Astrocyte (in vitro differentiated cells and primary cell): Measurements from ENCODE around the gene DIAPH3. TPM values are rescaled to one million over a fixed set of nuclear protein-coding genes. Genes with fewer than 3 reads are reported as not detected.

Source experiments
- DNase-seq: peaks from one replicate; pipeline ENCODE4 v3.0.0-alpha.2; 2010; ENCODE audit warnings: low read depth
- FAIRE-seq: peaks from 2 replicates; lab custom pipeline; 2011; peaks lifted over from hg19 to GRCh38; lab: Jason Lieb, UNC
- H2AFZ ChIP-seq: 2 replicates; pipeline ENCODE4 v1.6.0; 2012; ENCODE audit warnings: low read depth, low read length, inconsistent platforms
- H3K27ac ChIP-seq: 2 replicates; pipeline ENCODE4 v1.5.1; 2011; ENCODE audit warnings: low read depth, low read length, inconsistent platforms
- H3K27me3 ChIP-seq: 2 replicates; pipeline ENCODE4 v1.6.0; 2011; ENCODE audit warnings: low read length, inconsistent platforms; ENCODE audit not compliant: insufficient read depth
- H3K36me3 ChIP-seq: 2 replicates; pipeline ENCODE4 v1.5.1; 2011; ENCODE audit warnings: low read length, inconsistent platforms; ENCODE audit not compliant: insufficient read depth
- H3K4me1 ChIP-seq: 2 replicates; pipeline ENCODE4 v1.5.1; 2011; ENCODE audit warnings: low read length, inconsistent platforms; ENCODE audit not compliant: insufficient read depth
- H3K4me2 ChIP-seq: 2 replicates; pipeline ENCODE4 v1.6.0; 2012; ENCODE audit warnings: low read length, inconsistent platforms
- H3K4me3 ChIP-seq: 2 replicates; pipeline ENCODE4 v1.5.1; 2011; ENCODE audit warnings: low read depth, mild to moderate bottlenecking, low read length, inconsistent platforms; ENCODE audit not compliant: insufficient read depth
- H3K79me2 ChIP-seq: 2 replicates; pipeline ENCODE4 v1.6.0; 2012; ENCODE audit warnings: mild to moderate bottlenecking, low read length, inconsistent platforms; ENCODE audit not compliant: insufficient read depth
- H3K9ac ChIP-seq: 2 replicates; pipeline ENCODE4 v1.6.0; 2012; ENCODE audit warnings: mild to moderate bottlenecking, low read length, inconsistent platforms
- H3K9me3 ChIP-seq: 2 replicates; pipeline ENCODE4 v1.5.1; 2012; ENCODE audit warnings: low read depth, mild to moderate bottlenecking, low read length, inconsistent platforms; ENCODE audit not compliant: insufficient read depth
- H4K20me1 ChIP-seq: 2 replicates; pipeline ENCODE4 v1.6.0; 2012; ENCODE audit warnings: low read length, inconsistent platforms; ENCODE audit not compliant: insufficient read depth
- H3K27ac Mint-ChIP-seq: one replicate; pipeline ENCODE4 v1.8.0; 2021; ENCODE audit warnings: mild to moderate bottlenecking, mixed read lengths; ENCODE audit not compliant: unreplicated experiment
- H3K27me3 Mint-ChIP-seq: one replicate; pipeline ENCODE4 v1.8.0; 2021; ENCODE audit warnings: low read depth, mixed read lengths; ENCODE audit not compliant: unreplicated experiment
- H3K36me3 Mint-ChIP-seq: one replicate; pipeline ENCODE4 v1.8.0; 2021; ENCODE audit warnings: low read depth, mixed read lengths; ENCODE audit not compliant: unreplicated experiment
- H3K4me1 Mint-ChIP-seq: one replicate; pipeline ENCODE4 v1.8.0; 2021; ENCODE audit warnings: low read depth, mixed read lengths; ENCODE audit not compliant: unreplicated experiment
- H3K4me3 Mint-ChIP-seq: one replicate; pipeline ENCODE4 v1.8.0; 2021; ENCODE audit warnings: mild to moderate bottlenecking, moderate library complexity, mixed read lengths; ENCODE audit not compliant: unreplicated experiment
- H3K9me3 Mint-ChIP-seq: one replicate; pipeline ENCODE4 v1.8.0; 2021; ENCODE audit warnings: mild to moderate bottlenecking, mixed read lengths; ENCODE audit not compliant: unreplicated experiment
- EZH2 ChIP-seq: IDR thresholded peaks from 2 replicates; pipeline ENCODE4 v1.6.1; 2012; ENCODE audit warnings: mild to moderate bottlenecking, low read length, inconsistent platforms; ENCODE audit not compliant: insufficient read depth
- total RNA-seq: library from RNA; stranded (reverse); gene quantifications from 2 replicates; pipeline ENCODE4 v1.2.1, GENCODE V29; 2021
- TF ChIP-seq, protein P1 (sequence below): IDR thresholded peaks from 2 replicates; pipeline ENCODE4 v1.5.1; 2011; ENCODE audit warnings: low read depth, mild to moderate bottlenecking, inconsistent platforms, low read length, moderate library complexity; ENCODE audit not compliant: insufficient read depth

The DIAPH3 gene
- total RNA-seq, 1 donor from 2014 or later = 19.0 TPM

DNA sequence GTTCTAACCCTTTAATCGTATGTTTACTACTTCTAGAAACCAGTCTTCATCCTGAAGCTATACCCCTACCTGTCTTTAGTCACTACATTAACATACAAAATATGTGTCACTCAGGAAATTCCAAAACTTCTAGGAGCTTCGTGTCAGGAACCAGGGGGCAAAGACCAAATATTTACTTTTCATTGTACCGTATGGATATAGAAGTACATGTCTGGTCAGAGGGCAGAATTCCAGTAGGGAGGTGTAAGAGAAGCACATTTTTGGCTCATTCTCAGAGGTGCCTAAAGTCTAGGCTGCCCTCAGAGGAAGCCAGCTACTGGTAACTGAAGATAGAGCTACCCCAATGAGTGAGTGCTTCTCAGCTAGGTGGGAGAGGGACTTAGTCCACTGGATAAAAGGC lies 320.7 kb downstream of the DIAPH3 start:
- no peaks in the 10 kb centered on the region for H3K36me3 ChIP-seq
- no peak overlapping the region for H3K4me2 ChIP-seq
- FAIRE-seq (no peak), DNase-seq (no peak)
- no peak overlapping the region for H2AFZ ChIP-seq
- H3K4me3 Mint-ChIP-seq = no peak overlapping the region
- no peaks in the 10 kb centered on the region for H3K36me3 Mint-ChIP-seq
- H3K4me3 ChIP-seq = no peak overlapping the region
- H3K9ac ChIP-seq = no peak overlapping the region
- no peak overlapping the region for H3K27ac ChIP-seq
- no peaks in the 10 kb centered on the region for H3K9me3 ChIP-seq
- H3K4me1 Mint-ChIP-seq = peaks cover 5% of the 10 kb centered on the region
- no peak for TF ChIP-seq EZH2
- TF ChIP-seq, protein P1, sequence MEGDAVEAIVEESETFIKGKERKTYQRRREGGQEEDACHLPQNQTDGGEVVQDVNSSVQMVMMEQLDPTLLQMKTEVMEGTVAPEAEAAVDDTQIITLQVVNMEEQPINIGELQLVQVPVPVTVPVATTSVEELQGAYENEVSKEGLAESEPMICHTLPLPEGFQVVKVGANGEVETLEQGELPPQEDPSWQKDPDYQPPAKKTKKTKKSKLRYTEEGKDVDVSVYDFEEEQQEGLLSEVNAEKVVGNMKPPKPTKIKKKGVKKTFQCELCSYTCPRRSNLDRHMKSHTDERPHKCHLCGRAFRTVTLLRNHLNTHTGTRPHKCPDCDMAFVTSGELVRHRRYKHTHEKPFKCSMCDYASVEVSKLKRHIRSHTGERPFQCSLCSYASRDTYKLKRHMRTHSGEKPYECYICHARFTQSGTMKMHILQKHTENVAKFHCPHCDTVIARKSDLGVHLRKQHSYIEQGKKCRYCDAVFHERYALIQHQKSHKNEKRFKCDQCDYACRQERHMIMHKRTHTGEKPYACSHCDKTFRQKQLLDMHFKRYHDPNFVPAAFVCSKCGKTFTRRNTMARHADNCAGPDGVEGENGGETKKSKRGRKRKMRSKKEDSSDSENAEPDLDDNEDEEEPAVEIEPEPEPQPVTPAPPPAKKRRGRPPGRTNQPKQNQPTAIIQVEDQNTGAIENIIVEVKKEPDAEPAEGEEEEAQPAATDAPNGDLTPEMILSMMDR = no peak
- H3K27ac Mint-ChIP-seq = no peak overlapping the region
- peaks cover 12% of the 10 kb centered on the region for H3K4me1 ChIP-seq
- no peaks in the 10 kb centered on the region for H3K27me3 ChIP-seq
- H3K27me3 Mint-ChIP-seq = no peaks in the 10 kb centered on the region
- H4K20me1 ChIP-seq = no peaks in the 10 kb centered on the region
- H3K9me3 Mint-ChIP-seq = peaks cover 3% of the 10 kb centered on the region
- no peaks in the 10 kb centered on the region for H3K79me2 ChIP-seq

DNA sequence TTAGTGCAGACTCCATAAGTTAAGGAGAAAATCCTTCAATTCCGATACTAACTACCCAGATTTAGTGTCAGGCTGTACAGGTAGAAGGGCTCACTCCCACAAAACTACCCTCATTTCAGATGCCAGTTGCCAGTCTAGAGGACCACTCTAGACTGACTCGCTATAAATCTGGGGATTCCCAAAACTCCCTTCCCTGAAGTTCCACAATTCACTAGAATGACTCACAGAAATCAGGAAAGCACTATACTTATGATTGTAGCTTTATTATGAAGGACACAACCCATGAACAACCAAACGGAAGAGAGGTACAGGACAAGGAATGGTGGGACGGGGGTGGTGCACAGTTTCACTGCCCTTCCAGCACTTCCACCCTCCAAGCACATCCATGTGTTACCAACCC lies 321.2 kb downstream of the DIAPH3 start:
- Histone ChIP-seq H3K27me3 (no peaks in the 10 kb centered on the region), H3K4me2 (no peak overlapping the region), H4K20me1 (no peaks in the 10 kb centered on the region)

DNA sequence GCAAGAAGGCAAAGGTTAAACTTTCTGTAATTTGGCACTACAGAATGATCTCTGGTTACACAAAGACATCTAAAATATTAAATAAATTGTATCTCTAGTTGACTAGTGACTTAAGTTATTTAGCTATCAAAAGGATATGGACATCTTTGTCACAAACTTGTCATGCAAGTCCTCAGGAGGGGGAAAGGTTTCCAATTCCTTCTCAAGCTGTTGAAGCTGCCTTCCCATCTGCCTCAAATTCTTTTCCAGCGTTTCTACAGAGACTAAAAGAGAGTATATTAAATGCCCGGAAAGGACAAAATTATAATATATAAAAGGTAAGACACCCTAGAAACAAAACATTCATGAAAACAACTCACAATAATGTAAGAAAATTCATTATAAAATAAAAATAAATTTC lies 324.5 kb downstream of the DIAPH3 start:
- Histone ChIP-seq H3K4me3 (no peak overlapping the region), H2AFZ (no peak overlapping the region), H3K4me1 (peaks cover 12% of the 10 kb centered on the region), H3K27ac (no peak overlapping the region), H3K4me2 (no peak overlapping the region), H4K20me1 (no peaks in the 10 kb centered on the region), H3K36me3 (no peaks in the 10 kb centered on the region), H3K79me2 (no peaks in the 10 kb centered on the region), H3K27me3 (no peaks in the 10 kb centered on the region), H3K9ac (no peak overlapping the region), H3K9me3 (no peaks in the 10 kb centered on the region)
- Mint-ChIP-seq H3K27ac (no peak overlapping the region), H3K4me1 (peaks cover 7% of the 10 kb centered on the region), H3K36me3 (no peaks in the 10 kb centered on the region), H3K27me3 (no peaks in the 10 kb centered on the region), H3K4me3 (no peak overlapping the region), H3K9me3 (no peaks in the 10 kb centered on the region)
- DNase-seq (no peak), FAIRE-seq (no peak)
- TF ChIP-seq, protein P1 = no peak
- TF ChIP-seq EZH2 = no peak

More for the DNA sequence above, 321.2 kb downstream of the DIAPH3 start:
- Mint-ChIP-seq H3K27ac (no peak overlapping the region), H3K4me1 (peaks cover 5% of the 10 kb centered on the region), H3K36me3 (no peaks in the 10 kb centered on the region), H3K9me3 (no peaks in the 10 kb centered on the region), H3K4me3 (no peak overlapping the region), H3K27me3 (no peaks in the 10 kb centered on the region)
- no peaks in the 10 kb centered on the region for H3K9me3 ChIP-seq
- no peaks in the 10 kb centered on the region for H3K36me3 ChIP-seq
- H3K9ac ChIP-seq = no peak overlapping the region
- H3K79me2 ChIP-seq = no peaks in the 10 kb centered on the region
- no peak overlapping the region for H3K27ac ChIP-seq
- FAIRE-seq (no peak), DNase-seq (no peak)
- H3K4me3 ChIP-seq = no peak overlapping the region
- TF ChIP-seq, protein P1 = no peak
- TF ChIP-seq EZH2 = no peak
- peaks cover 12% of the 10 kb centered on the region for H3K4me1 ChIP-seq
- no peak overlapping the region for H2AFZ ChIP-seq
